HG03025 (cell line): ENCODE results near the gene EFNB3.

ENCODE experiments used
- ATAC-seq: cut with Tn5 transposase; IDR thresholded peaks from one replicate; pipeline ENCODE4 v1.9.1; 2021; ENCODE audit warnings: mild to moderate bottlenecking, moderate library complexity; ENCODE audit not compliant: unreplicated experiment, low FRiP score

The EFNB3 gene

DNA sequence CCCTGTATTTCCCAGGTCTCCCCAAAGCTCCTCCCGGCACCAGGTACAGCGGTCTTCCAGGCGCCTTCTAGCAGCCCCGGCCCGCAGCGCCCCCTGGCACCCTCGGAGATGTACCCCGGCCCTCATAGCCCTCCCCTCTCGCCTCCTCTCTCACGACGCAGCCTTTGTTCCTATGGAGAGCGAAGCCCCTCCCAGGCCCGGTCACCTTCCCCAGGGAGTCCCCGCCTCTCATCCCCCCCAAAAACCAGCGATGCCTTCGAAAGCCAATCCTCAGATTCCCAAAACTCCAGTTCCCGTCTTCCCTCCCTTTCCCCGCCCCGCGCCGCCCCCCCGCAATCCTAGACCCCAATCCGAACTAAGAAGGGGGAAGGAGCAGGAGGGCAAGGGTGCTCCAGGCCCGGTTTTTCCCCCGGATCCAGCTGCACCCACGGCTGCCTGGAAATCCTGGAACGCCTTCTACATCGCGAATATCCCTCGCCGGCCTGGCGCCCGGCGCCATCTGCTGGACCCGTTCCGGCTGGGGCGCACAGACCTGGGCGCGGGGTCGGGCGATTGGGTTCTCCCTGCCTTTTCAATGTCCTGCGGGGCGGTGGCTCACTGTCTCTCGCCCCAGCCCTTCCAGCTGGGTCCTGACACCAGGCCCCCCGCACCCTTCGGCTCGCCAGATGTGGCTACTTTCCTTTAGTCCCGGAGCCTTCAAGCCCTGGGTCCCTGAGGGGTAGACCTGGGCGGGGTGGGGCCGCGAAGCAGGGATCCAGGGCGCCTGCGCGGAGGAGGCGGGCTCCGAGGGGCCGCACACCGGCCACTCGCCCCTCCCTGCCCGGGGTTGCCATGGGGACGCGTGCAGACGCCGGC, 12.1 kb downstream of the EFNB3 start, which contains the start of gene DNAH2:
DNAH2 (plus strand) TSS at position 844 of the 855 bp plus-strand sequence. CDS start 1,991 bp downstream, outside the sequence.
- ATAC-seq, result no peak

DNA sequence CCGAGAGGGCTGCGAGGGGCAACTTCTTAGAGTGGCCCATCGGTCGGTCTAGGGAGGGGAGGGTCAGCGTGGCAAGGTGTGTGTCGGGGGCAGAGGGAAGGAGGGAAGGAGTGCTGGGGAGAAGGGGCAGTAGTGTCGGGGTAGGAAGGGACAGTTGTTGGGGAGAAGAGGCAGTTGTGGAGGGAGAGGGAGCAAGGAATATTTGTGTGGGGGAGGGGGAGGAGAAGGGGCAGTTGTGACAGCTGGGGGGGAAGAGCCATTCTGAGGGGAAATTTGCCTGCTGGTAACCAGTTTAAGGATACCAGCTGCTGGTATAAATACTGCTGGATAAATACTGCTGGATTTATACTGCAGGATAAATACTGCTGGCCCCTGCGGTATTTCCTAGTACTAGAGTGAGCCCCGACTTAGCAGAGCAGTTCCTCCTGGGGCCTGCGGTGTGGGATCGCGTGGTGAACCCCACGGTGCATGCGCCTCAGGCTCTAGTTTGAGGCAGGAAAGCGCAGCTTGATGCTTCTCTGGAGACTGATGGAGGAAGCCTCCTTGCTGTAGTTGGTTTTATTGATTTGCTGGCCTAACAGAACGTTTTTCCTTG, 12.9 kb downstream of the EFNB3 start:
- ATAC-seq, result no peak

DNA sequence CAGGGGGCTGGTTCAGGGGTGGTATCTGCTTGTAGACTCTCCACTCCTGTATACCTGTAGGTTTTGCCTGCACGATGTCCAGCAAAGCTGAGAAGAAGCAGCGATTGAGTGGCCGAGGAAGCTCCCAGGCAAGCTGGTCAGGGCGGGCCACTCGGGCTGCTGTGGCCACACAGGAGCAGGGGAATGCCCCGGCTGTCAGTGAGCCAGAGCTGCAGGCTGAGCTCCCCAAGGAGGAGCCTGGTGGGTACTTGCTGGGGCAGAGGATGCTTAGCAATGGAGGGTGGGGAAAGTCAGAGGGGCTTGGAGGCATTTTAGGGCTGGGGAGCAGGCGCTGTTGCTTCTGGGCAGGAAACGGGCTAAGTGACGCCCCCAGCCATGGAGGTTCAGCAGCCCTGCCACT, 14.7 kb downstream of the EFNB3 start:
- ATAC-seq, result no peak

DNA sequence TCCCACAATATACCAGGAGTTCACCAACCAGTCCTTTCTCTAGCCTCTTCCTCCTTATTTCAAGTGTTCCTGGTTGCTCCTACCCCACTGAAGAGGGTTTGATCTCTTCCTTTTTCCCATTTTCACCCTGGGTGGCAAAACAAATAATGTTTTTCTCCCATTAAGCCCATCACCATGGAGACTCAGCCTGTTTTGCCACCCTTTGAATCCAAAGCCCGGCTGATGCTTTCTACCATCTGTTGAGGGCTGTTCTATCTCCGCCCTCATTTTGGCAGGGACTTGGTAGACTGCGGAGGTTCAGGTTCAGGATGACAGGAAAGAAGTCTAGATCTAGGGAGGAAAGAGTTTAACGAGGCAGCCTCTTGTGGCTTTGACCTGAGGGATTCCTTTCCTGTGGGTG, 15.1 kb downstream of the EFNB3 start:
- ATAC-seq, result no peak

DNA sequence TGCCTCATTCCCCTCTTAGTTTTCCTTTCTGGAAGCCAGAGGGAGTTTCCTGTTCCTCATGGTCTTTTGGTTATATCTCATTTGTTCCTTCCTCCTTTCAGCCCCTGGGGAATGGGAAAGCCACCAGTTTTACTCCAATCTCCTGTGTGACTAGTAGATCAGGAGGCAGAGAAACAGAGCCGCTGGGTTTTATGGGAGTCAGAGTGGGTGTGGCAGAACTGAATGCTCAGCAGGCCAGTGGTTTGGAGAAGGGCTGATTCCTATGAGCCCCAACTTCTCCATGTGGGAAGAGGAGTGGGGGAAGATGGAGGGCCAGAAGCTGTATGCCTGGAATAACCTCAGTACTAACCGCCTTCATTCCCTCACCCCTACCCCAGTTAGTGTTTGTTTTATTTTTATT, 16.6 kb downstream of the EFNB3 start:
- no peak for ATAC-seq

DNA sequence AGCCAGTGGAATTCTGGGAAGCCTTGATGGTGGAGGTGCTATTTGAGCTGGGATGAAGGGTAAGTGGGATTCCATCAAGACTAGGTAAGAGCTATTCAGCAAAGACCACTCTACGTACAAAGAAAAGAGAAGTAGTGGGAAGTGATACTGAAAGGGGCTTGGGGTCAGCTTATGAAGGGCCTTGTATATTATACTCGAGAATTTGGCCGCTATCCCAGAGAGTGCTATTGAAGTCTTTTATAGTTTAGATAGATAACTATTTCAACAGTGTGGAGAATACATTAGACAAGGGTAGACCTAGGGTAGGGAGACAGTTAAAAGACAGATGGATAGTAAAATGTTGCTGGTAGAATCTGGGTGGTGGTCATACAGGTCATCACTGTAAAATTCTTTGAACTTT, 22.9 kb downstream of the EFNB3 start:
- ATAC-seq, result no peak

DNA sequence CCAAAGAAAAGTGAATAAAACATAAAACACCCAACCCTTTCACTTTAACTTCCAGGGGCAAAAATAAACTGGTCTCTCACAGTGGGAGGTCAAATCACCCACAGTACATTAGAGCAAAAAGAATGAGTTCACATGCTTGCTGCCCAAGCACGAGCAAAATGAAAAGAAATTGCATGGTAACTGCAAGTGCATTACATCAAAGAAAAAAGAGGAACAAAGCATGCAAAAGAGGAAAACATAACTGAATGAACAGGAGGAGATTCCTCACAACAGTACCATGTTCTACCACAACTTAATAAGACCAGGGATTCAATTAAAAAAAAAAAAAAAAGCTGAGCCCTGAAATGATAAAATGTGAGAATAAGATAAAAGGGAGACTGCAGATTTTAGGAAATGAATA, 24.8 kb downstream of the EFNB3 start:
- no peak for ATAC-seq

DNA sequence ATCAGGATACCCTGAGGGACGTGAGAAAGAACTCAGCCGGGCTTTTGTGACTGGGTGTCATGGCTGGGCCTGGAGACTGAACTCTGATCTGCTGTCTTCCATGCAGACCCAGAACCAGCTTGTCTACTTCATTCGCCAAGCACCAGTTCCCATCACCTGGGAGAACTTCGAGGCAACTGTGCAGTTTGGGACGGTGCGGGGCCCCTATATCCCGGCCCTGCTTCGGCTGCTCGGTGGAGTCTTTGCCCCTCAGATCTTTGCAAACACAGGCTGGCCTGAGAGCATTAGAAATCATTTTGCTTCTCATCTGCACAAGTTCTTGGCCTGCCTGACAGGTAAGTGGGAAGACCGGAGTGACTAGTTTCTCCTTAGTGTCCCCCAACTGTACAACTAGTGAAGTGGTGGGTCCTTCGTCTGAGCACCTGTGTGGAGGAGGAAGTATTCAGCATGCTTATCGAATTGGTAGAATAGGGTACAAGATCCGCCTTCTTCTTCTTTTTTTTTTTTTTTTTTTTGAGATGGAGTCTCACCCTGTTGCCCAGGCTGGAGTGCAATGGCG, 28.1 kb downstream of the EFNB3 start:
- ATAC-seq, result no peak

DNA sequence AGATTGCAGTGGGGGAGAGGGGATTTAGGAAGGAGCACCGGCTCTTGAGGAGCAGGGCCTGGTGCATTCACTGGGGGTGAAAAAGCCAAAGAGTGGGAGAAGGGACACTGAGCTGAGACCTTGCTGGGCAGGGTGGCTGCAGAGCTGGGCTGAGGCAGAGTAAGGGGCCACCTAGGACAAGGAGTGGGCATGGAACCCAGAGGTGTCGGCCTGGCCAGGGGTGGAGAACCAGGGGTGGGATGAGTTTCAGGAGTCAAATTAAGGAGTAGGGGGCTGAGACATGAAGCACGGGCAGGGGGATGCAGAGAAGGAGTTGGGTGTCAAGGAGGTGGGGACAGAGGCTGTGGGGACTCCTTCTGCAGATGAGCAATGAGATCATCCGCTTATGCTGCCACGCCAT, 32.6 kb downstream of the EFNB3 start:
- no peak for ATAC-seq

DNA sequence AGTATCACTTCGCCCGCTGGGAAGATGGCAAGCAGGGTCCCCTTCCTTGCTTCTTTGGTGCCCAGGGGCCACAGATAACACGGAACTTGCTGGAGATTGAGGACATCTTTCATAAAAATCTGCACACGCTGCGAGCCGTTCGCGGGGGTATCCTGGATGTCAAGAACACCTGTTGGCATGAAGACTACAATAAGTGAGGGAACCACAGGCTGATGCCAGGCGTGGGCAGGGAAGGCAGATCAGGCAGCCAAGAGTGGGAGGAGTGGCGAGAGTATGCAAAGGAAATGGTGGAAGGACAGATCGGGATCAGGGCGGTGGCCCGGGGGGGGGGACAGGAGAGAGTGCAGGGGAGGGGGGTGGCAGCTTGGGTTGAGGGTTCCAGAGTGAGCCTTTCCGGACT, 34.7 kb downstream of the EFNB3 start:
- ATAC-seq, result no peak

DNA sequence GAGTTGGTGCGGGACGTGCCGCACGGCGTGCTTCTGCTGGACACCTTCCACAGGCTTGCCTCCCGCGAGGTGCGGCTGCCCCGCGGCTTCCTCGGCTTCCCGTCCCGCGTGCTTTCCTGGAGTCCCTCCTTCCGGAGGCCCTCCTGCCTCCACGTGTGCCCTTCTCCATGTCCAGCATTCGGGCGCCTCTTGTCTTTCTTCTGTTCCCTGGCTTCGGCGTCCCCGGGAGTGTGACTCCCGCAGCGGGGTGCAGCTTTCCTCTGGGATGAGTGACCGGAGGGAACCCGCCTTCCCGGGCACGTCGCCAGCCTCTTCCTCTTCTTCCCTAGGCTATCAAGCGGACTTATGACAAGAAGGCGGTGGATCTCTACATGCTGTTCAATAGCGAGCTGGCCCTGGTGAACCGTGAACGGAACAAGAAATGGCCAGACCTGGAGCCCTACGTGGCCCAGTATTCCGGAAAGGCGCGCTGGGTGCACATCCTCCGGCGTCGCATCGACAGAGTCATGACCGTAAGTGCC, 35.5 kb downstream of the EFNB3 start:
- no peak for ATAC-seq

DNA sequence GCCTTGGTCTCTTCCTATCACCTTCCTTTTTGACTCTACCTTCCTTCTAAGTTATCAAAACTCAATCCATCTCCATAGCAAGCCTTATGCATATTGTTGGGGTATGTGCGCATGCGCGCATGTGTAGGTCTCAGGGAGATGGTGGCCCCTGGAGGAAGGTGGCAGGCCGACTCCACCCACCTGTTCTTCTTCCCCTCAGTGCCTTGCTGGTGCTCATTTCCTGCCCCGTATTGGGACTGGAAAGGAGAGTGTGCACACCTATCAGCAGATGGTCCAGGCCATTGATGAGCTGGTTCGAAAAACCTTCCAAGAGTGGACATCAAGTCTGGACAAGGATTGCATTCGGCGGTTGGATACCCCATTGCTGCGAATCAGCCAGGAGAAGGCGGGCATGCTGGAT, 37.7 kb downstream of the EFNB3 start:
- no peak for ATAC-seq

DNA sequence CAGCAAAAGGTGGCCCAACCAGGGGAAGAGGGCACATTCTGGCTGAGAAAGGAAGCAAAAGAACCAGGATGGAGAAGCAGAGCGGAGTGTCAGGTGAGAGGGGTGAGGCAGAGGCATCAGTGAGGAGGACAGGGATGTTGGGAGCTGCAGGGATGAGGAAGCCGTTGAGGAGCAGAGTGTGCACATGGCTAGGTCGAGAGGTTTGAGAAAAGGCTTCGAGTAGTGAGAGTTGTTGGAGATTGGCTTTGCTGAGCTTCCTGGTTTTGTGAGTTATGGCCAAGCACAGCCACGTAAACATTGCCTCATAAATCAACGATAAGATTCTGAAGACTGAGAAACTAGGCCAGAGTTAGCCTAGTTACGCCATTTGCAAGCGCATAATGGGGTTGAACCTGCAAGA, 39.4 kb downstream of the EFNB3 start:
- no peak for ATAC-seq

DNA sequence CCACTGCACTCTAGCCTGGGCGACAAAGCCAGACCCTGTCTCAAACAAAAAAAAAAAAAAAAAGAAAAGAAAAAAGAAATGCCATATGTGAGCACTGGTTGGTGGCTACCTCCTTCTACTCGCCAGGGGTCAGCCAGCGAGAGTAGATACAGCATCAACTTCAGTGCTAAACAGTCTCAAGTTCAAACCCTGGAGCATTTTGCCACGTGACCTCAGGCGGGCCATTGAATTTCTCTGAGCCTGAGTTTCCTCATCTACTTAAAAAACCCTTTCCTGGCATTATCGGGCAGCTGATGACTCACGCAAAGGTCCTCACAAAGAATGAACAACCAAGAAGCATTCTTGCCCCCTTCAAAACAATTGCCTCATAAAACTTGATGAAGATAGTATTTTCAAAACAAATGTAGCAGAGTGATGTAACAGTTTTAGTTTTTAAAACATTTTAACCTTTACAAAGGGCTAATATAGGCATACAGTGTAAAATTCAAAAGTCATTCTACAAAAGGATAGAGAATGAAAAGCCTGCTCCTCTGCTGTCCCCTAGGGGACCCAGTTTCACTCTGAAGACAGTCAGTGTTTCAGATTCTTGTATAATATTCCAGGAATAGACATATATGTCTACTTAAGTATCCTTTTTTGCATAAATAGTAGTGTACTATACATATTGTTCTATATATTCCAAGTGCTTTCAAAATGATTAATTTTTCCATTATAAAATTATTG, 40.9 kb downstream of the EFNB3 start:
- no peak for ATAC-seq

DNA sequence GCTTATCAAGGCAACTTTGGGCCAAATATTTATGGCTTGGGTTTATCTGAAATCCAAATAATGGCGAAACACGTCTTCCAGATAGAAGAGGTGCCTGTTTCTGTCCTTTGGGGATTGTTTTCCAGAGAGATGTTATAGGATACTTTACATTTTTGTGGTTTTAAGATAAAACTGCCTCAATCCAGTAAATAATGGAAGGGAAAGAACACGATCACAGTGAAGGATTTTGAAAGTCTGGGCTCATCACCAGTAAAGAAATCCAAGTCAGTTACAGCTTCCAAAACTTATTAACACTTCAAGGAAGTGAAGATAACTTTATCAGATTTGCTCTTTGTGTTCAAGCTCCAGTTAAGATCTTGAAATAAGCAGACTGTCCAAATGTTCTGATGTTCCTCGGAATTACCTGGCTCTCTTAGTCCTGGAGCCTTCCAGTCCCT, 42.7 kb downstream of the EFNB3 start:
- ATAC-seq, result no peak

DNA sequence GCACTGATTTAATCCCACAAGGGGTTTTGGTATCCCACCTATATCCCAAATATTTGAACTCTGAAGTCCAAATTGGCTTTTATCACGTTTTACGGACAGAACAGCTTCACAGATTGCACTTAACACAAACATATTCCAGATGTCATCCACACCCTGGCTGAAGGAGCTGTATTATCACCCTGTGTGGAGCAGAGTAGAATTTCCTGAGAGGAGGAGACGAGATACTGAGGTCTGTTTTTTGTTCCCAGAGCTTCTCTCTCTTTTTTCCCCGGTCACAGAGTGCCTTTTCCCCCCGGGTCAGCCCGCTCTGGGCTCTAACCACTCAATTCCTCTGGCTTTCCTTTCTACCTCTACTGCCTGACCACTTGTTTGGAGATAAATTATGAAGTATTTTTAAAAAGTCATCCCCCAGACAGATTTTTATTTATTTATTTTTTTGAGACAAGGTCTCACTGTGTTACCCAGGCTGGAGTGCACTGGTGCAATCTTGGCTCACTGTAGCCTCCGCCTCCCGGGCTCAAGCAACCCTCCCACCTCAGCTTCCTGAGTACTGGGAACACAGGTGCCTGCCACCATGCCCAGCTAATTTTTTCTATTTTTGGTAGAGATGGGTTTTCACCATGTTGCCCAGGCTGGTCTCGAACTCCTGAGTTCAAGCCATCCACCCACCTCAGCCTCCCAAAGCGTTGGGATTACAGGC, 43.2 kb downstream of the EFNB3 start:
- no peak for ATAC-seq

DNA sequence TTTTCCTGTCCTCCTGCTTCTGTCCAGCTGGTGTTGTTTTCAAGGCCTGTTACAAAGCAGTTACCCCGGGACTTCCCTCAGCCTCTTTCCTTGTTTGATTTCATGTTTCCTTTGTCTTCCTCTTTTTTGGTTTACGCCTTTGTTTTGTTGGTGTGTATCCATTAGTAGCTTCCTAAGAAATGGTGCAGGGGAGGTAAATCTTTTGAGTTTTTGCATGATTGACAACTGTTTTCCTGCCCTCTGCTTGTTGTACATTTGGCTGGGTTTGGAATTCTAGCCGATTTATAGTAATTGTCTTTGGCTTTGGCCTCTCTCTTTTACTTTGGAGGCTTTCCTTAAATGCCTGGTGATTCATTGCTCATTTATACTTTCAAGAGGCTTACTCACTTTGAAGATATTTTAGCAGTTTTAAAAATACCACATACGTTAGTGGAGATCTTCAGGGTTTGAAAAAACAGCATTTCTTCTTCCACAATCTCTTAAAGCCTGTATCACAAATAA, 45.4 kb downstream of the EFNB3 start:
- ATAC-seq, result no peak

DNA sequence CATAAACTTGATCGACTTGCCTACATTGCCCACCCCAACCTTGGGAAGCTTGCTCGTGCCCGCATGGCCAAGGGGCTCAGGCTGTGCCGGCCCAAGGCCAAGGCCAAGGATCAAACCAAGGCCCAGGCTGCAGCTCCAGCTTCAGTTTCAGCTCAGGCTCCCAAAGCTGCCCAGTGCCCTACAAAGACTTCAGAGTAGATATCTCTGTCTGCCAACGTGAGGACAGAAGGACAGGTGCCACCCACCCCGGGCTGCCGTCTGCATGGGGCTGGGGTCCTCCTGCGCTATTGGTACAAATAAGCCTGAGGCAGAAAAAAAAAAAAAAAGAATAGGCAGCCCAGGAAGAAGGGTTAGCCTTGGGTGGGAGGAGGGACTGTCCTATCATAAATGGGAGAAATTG, 49.7 kb downstream of the EFNB3 start:
- no peak for ATAC-seq

DNA sequence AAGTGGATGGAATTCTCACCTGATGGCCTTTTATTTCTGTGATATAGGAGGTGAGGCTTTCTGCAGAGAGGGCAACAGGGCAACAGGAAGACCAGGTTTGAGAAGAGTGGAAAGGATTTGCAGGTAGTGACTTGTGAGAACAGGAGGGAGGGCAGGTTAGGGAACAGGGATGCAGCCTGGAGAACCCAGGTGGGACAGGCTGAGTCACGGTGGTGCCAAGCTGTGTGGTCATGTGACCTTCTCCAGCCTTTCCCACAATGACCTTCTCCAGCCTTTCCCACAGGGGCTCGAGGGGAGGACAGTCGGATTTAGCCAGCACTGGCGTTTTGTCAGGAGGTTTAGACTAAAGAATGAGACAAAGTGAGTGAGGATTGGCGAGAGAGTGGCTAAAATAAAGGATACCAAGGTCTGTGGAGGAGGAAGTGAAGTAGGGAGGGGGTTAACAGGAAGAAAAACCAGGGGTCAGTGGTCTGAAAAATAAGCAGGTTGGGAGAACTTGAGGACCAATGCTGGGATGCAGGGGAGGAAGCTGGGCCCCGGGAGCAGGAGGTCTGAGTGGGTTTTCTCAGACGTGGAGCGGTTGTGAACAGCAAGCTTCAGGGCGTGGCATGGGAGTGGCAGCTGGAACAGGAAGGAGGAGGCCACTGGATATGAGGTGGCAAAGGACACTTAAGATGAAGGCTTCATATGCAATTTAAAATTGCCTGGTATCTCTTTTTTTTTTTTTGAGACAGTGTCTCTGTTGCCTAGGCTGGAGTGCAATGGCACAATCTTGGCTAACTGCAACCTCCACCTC, 50.3 kb downstream of the EFNB3 start:
- no peak for ATAC-seq
